Astrocyte (in vitro differentiated cells and primary cell): ENCODE data around the gene RHO. TPM values are rescaled to one million over a fixed set of nuclear protein-coding genes. Genes with fewer than 3 reads are reported as not detected.

ENCODE experiments used
- DNase-seq: peaks from one replicate; pipeline ENCODE4 v3.0.0-alpha.2; 2010; ENCODE audit warnings: low read depth
- FAIRE-seq: peaks from 2 replicates; lab custom pipeline; 2011; peaks lifted over from hg19 to GRCh38; lab: Jason Lieb, UNC
- H2AFZ ChIP-seq: 2 replicates; pipeline ENCODE4 v1.6.0; 2012; ENCODE audit warnings: low read depth, low read length, inconsistent platforms
- H3K27ac ChIP-seq: 2 replicates; pipeline ENCODE4 v1.5.1; 2011; ENCODE audit warnings: low read depth, low read length, inconsistent platforms
- H3K27me3 ChIP-seq: 2 replicates; pipeline ENCODE4 v1.6.0; 2011; ENCODE audit warnings: low read length, inconsistent platforms; ENCODE audit not compliant: insufficient read depth
- H3K36me3 ChIP-seq: 2 replicates; pipeline ENCODE4 v1.5.1; 2011; ENCODE audit warnings: low read length, inconsistent platforms; ENCODE audit not compliant: insufficient read depth
- H3K4me1 ChIP-seq: 2 replicates; pipeline ENCODE4 v1.5.1; 2011; ENCODE audit warnings: low read length, inconsistent platforms; ENCODE audit not compliant: insufficient read depth
- H3K4me2 ChIP-seq: 2 replicates; pipeline ENCODE4 v1.6.0; 2012; ENCODE audit warnings: low read length, inconsistent platforms
- H3K4me3 ChIP-seq: 2 replicates; pipeline ENCODE4 v1.5.1; 2011; ENCODE audit warnings: low read depth, mild to moderate bottlenecking, low read length, inconsistent platforms; ENCODE audit not compliant: insufficient read depth
- H3K79me2 ChIP-seq: 2 replicates; pipeline ENCODE4 v1.6.0; 2012; ENCODE audit warnings: mild to moderate bottlenecking, low read length, inconsistent platforms; ENCODE audit not compliant: insufficient read depth
- H3K9ac ChIP-seq: 2 replicates; pipeline ENCODE4 v1.6.0; 2012; ENCODE audit warnings: mild to moderate bottlenecking, low read length, inconsistent platforms
- H3K9me3 ChIP-seq: 2 replicates; pipeline ENCODE4 v1.5.1; 2012; ENCODE audit warnings: low read depth, mild to moderate bottlenecking, low read length, inconsistent platforms; ENCODE audit not compliant: insufficient read depth
- H4K20me1 ChIP-seq: 2 replicates; pipeline ENCODE4 v1.6.0; 2012; ENCODE audit warnings: low read length, inconsistent platforms; ENCODE audit not compliant: insufficient read depth
- H3K27ac Mint-ChIP-seq: one replicate; pipeline ENCODE4 v1.8.0; 2021; ENCODE audit warnings: mild to moderate bottlenecking, mixed read lengths; ENCODE audit not compliant: unreplicated experiment
- H3K27me3 Mint-ChIP-seq: one replicate; pipeline ENCODE4 v1.8.0; 2021; ENCODE audit warnings: low read depth, mixed read lengths; ENCODE audit not compliant: unreplicated experiment
- H3K36me3 Mint-ChIP-seq: one replicate; pipeline ENCODE4 v1.8.0; 2021; ENCODE audit warnings: low read depth, mixed read lengths; ENCODE audit not compliant: unreplicated experiment
- H3K4me1 Mint-ChIP-seq: one replicate; pipeline ENCODE4 v1.8.0; 2021; ENCODE audit warnings: low read depth, mixed read lengths; ENCODE audit not compliant: unreplicated experiment
- H3K4me3 Mint-ChIP-seq: one replicate; pipeline ENCODE4 v1.8.0; 2021; ENCODE audit warnings: mild to moderate bottlenecking, moderate library complexity, mixed read lengths; ENCODE audit not compliant: unreplicated experiment
- H3K9me3 Mint-ChIP-seq: one replicate; pipeline ENCODE4 v1.8.0; 2021; ENCODE audit warnings: mild to moderate bottlenecking, mixed read lengths; ENCODE audit not compliant: unreplicated experiment
- EZH2 ChIP-seq: IDR thresholded peaks from 2 replicates; pipeline ENCODE4 v1.6.1; 2012; ENCODE audit warnings: mild to moderate bottlenecking, low read length, inconsistent platforms; ENCODE audit not compliant: insufficient read depth
- total RNA-seq: library from RNA; stranded (reverse); gene quantifications from 2 replicates; pipeline ENCODE4 v1.2.1, GENCODE V29; 2021
- TF ChIP-seq, protein P1 (sequence below): IDR thresholded peaks from 2 replicates; pipeline ENCODE4 v1.5.1; 2011; ENCODE audit warnings: low read depth, mild to moderate bottlenecking, inconsistent platforms, low read length, moderate library complexity; ENCODE audit not compliant: insufficient read depth

The RHO gene
- total RNA-seq, 1 donor from 2014 or later, result not detected

DNA sequence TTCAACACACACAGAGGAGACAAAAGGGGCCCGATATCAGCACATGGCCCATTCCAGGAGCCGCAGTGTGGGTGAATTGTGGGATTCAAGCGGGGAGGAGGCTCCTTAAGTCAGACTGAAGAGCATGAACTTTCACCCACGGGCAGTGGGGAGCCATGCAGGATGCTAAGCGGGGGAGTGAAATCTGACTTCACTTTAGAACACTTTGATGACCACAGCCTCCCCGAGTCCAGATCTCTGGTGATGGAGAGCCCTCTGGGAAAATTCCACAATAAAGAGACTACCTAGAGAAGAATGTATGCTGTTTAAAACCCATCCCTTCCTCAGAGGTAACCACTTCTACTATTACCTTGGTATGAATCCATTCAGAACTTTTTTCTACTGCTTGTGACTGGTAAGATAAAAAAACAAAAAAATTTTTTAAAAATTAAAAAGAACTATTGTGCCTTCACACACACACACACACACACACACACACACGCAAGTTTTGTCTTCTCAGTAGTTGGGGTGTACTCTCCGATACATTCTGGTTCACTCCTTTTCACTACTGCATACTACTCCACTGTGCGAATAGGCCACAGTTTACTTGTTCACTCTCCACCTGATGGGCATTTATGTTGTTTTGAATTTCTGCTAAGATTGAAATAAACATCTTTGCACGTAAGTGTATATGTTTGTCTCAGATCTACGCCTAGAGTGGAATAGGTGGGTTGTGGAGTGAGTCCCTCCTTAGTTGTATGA lies 12.5 kb downstream of the RHO start:
- Mint-ChIP-seq H3K36me3 (no peaks in the 10 kb centered on the region), H3K9me3 (no peaks in the 10 kb centered on the region), H3K27me3 (peaks cover 7% of the 10 kb centered on the region), H3K4me1 (peaks cover 5% of the 10 kb centered on the region), H3K4me3 (no peak overlapping the region), H3K27ac (no peak overlapping the region)
- Histone ChIP-seq H3K36me3 (no peaks in the 10 kb centered on the region), H3K79me2 (no peaks in the 10 kb centered on the region), H2AFZ (no peak overlapping the region), H3K4me2 (no peak overlapping the region), H4K20me1 (no peaks in the 10 kb centered on the region), H3K9ac (no peak overlapping the region), H3K4me3 (no peak overlapping the region), H3K4me1 (no peaks in the 10 kb centered on the region), H3K9me3 (no peaks in the 10 kb centered on the region), H3K27me3 (no peaks in the 10 kb centered on the region), H3K27ac (no peak overlapping the region)
- no peak for TF ChIP-seq EZH2
- TF ChIP-seq, protein P1, sequence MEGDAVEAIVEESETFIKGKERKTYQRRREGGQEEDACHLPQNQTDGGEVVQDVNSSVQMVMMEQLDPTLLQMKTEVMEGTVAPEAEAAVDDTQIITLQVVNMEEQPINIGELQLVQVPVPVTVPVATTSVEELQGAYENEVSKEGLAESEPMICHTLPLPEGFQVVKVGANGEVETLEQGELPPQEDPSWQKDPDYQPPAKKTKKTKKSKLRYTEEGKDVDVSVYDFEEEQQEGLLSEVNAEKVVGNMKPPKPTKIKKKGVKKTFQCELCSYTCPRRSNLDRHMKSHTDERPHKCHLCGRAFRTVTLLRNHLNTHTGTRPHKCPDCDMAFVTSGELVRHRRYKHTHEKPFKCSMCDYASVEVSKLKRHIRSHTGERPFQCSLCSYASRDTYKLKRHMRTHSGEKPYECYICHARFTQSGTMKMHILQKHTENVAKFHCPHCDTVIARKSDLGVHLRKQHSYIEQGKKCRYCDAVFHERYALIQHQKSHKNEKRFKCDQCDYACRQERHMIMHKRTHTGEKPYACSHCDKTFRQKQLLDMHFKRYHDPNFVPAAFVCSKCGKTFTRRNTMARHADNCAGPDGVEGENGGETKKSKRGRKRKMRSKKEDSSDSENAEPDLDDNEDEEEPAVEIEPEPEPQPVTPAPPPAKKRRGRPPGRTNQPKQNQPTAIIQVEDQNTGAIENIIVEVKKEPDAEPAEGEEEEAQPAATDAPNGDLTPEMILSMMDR, result no peak
- DNase-seq (no peak), FAIRE-seq (no peak)

DNA sequence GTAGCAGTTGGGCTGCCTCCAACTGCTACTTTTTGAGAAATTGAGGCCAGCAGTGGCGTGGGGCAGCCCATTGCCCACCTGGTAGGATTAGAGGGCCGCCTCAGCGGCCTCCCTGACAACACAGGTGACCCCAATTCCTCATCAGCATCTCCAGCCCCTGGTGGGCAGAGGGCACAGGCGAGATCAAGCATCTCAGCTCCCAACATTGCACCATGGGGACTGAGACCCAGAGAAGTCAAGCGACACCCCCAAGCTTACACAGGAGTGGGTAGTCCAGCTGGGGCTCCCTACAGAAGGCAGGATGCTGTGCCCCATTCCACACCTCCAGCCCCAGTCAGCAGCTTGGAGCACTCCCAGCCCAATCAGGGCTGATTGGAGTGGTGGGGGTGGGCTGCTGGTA lies 14.3 kb downstream of the RHO start:
- H3K27ac ChIP-seq, result no peak overlapping the region
- no peak overlapping the region for H3K27ac Mint-ChIP-seq
- FAIRE-seq, result no peak
- no peaks in the 10 kb centered on the region for H3K9me3 Mint-ChIP-seq
- H3K9ac ChIP-seq, result no peak overlapping the region
- H3K36me3 Mint-ChIP-seq, result no peaks in the 10 kb centered on the region
- H3K27me3 Mint-ChIP-seq, result peaks cover 7% of the 10 kb centered on the region
- TF ChIP-seq, protein P1, result no peak
- no peak for TF ChIP-seq EZH2
- no peak overlapping the region for H3K4me3 Mint-ChIP-seq
- peaks cover 5% of the 10 kb centered on the region for H3K4me1 Mint-ChIP-seq
- DNase-seq, result no peak
- no peak overlapping the region for H2AFZ ChIP-seq
- H3K36me3 ChIP-seq, result no peaks in the 10 kb centered on the region
- no peaks in the 10 kb centered on the region for H3K9me3 ChIP-seq
- no peak overlapping the region for H3K4me3 ChIP-seq
- no peaks in the 10 kb centered on the region for H4K20me1 ChIP-seq
- no peak overlapping the region for H3K4me2 ChIP-seq
- no peaks in the 10 kb centered on the region for H3K79me2 ChIP-seq
- H3K4me1 ChIP-seq, result no peaks in the 10 kb centered on the region
- H3K27me3 ChIP-seq, result no peaks in the 10 kb centered on the region

DNA sequence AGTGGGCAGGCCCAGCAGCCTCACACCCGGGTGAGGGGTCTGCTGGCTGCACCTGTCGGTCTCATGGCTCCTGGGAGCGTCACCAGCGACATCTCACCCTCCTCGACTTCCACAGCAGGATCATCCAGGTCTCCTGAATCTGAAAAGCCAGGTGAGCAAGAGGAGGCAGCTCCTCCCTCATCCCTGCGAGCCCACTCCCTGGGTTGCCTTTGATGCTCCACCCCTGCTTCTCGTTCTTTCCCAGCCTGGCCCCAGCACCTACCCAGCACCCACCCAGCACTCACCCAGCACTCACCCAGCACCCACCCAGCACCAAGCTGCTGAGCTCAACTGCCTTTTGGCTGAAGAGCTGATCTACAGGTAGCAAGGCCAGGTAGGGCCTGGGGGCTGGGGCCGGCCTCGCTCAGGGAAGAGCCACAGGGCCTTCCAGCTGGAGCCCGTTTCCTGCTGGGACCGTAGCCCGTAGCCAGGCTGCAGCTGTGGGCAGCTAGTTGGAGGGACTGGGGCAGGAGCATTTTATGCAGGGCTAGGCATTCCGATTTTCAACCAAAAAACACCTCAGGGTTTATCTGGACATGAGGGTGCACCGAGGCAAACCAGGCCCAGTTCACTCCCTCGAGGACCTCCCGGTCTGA lies 14.8 kb downstream of the RHO start, which contains the start of gene H1-8:
Gene H1-8, plus strand, starts transcription at position 20 of the 635 bp plus-strand sequence. Its CDS starts 44 bp downstream, at position 64.
- no peak within 1 kb of the TSS for H3K27ac ChIP-seq
- Mint-ChIP-seq H3K27ac (no peak within 1 kb of the TSS), H3K36me3 (no peaks in the 10 kb centered on the region), H3K4me3 (no peak within 1 kb of the TSS), H3K27me3 (peaks cover 4% of the 10 kb centered on the region), H3K4me1 (peaks cover 5% of the 10 kb centered on the region), H3K9me3 (no peaks in the 10 kb centered on the region)
- H3K9ac ChIP-seq, result no peak within 1 kb of the TSS
- H3K4me2 ChIP-seq, result no peak within 1 kb of the TSS
- H3K4me1 ChIP-seq, result no peaks in the 10 kb centered on the region
- H3K4me3 ChIP-seq, result no peak within 1 kb of the TSS
- H3K27me3 ChIP-seq, result no peaks in the 10 kb centered on the region
- TF ChIP-seq EZH2, result no peak
- TF ChIP-seq, protein P1, result no peak
- H3K36me3 ChIP-seq, result no peaks in the 10 kb centered on the region
- H4K20me1 ChIP-seq, result no peaks in the 10 kb centered on the region
- DNase-seq, result no peak
- H3K79me2 ChIP-seq, result no peaks in the 10 kb centered on the region
- FAIRE-seq, result no peak
- no peaks in the 10 kb centered on the region for H3K9me3 ChIP-seq
- H2AFZ ChIP-seq, result no peak within 1 kb of the TSS
